Upper lobe of left lung (tissue), 6 donors: ENCODE measurements around the gene CASTOR2. TPM values are rescaled to one million over a fixed set of nuclear protein-coding genes. Genes with fewer than 3 reads are reported as not detected.
A peak's percentile ranks its signal among the peaks of the same experiment; 100 is the strongest.

Experiments used
- ATAC-seq, 2 donors: fragments of 200-7000 bp; cut with Tn5 transposase; one replicate each; pipeline ENCODE4 v1.9.1; 2022; ENCODE audit warnings: mild to moderate bottlenecking in 2 of 2, moderate library complexity in 2 of 2; ENCODE audit not compliant: low FRiP score in 2 of 2
- DNase-seq, 2 donors: peaks; one replicate each; pipeline ENCODE4 v3.0.0-alpha.2; 2019 to 2020
- H3K27ac ChIP-seq, 4 donors: fragments of 200-600 bp; sonication (generic); one replicate each; pipeline ENCODE4 v1.5.1; 2016 to 2019
- H3K27me3 ChIP-seq, 4 donors: fragments of 200-600 bp; sonication (generic); one replicate each; pipeline ENCODE4 v1.5.1; 2017 to 2019
- H3K36me3 ChIP-seq, 4 donors: fragments of 200-600 bp; sonication (generic); one replicate each; pipeline ENCODE4 v1.5.1; 2016 to 2019
- H3K4me1 ChIP-seq, 4 donors: fragments of 200-600 bp; sonication (generic); one replicate each; pipeline ENCODE4 v1.5.1; 2018 to 2019
- H3K4me3 ChIP-seq, 4 donors: fragments of 200-600 bp; sonication (generic); one replicate each; pipeline ENCODE4 v1.5.1; 2017 to 2019; ENCODE audit warnings: mild to moderate bottlenecking in 2 of 4, moderate library complexity in 1 of 4
- H3K9me3 ChIP-seq, 4 donors: fragments of 200-600 bp; sonication (generic); one replicate each; pipeline ENCODE4 v1.5.1; 2018 to 2019
- EP300 ChIP-seq, 4 donors: sonication (generic); formaldehyde crosslinking; IDR thresholded peaks; one replicate each; pipeline ENCODE4 v1.5.1; 2017; ENCODE audit warnings: antibody characterized with exemption in 4 of 4, control low read depth in 2 of 4
- POLR2A ChIP-seq, 4 donors: fragments of 450-650 bp; IDR thresholded peaks; one replicate each; pipeline ENCODE4 v1.5.1; 2016 to 2017; ENCODE audit warnings: antibody characterized with exemption in 4 of 4, mild to moderate bottlenecking in 2 of 4
- POLR2AphosphoS5 ChIP-seq, 2 donors: sonication (generic); formaldehyde crosslinking; IDR thresholded peaks; one replicate each; pipeline ENCODE4 v1.5.1; 2017; ENCODE audit warnings: antibody characterized with exemption in 2 of 2
- WGBS, 2 donors: methylation state at CpG; one replicate each; pipeline ENCODE4 v1.1.5; 2017 to 2018; 5-methylcytosine and 5-hydroxymethylcytosine counted together
- total RNA-seq, 6 donors: library from RNA; depleted of rRNA in 4 of 6; stranded (reverse); fragments of >200 nt in 4 of 6; gene quantifications; one replicate each; pipeline versions ENCODE4 v1.1.0 to v1.2.1, GENCODE V29; 2016 to 2021
- TF ChIP-seq, protein P1 (sequence below), 6 experiments: fragments of 450-650 bp in 4 of 6; fragments of 200-600 bp in 2 of 6; sonication (generic) in 2 of 6; IDR thresholded peaks; one replicate each; pipeline ENCODE4 v1.5.1; 2016 to 2019; ENCODE audit warnings: antibody characterized with exemption in 6 of 6
- donor health status: DM: no; HTN: no; CAD: no; lungs with moderate emphysema.
- donor health status: DM: no; HTN: yes; CAD: no; lungs with severe emphysema.

The CASTOR2 gene
- total RNA-seq, 6 donors from 2014 or later, result 1.0 to 19.8 (median 11.3) TPM

DNA sequence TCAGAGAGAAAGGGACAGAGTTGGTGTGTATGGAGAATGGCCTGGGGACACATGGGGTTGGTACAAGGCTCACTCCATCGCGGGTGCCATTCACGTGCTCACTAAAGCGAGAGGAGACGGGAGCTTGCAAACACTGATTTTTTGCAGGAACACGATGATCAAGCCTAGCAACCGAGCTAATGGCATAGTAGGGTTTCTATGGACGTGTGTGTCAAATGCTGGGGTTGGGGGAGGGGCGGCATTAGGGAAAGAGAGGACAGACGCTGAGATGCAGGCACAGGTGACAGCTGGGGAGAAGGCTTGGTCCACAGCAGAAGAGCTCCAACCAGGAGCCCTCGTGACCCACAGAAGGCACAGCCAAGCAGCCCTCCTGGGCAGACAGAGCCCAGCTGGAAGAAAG is 75.2 kb downstream of the CASTOR2 start:
- no peak overlapping the region for H3K27ac ChIP-seq
- DNase-seq, result no peak
- 83 to 85% methylated on average over 9 to 11 of the region's 11 CpGs for WGBS, 2 donors

DNA sequence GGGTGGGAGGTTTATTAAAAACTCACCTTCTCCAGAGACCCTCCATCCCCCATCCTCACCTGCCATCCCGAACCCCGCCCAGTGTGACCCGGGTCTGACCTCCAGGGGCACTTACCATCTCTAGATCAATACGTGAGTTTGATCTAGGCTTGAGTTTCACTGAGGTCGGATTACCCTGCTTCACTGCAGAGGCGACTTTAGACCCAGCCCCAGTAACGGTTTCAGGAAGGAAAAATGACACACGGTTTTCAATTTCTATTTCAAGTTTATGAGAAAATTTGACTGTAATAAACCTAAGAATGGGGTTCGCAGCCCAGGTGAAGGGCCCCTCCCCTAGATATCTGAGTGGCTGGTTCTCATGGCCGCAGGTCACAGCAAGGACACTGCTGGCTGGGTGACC is 76.0 kb downstream of the CASTOR2 start:
- Histone ChIP-seq H3K27ac (no peak overlapping the region), H3K9me3 (no peaks in the 10 kb centered on the region), H3K4me1 (no peaks in the 10 kb centered on the region), H3K36me3 (peaks cover 0 to 43% (median 19%) of the 10 kb centered on the region in 4 donors), H3K4me3 (no peak overlapping the region), H3K27me3 (no peaks in the 10 kb centered on the region)
- 85 to 90% methylated on average over 10 of the region's 10 CpGs for WGBS, 2 donors
- DNase-seq (no peak), ATAC-seq (no peak)
- TF ChIP-seq POLR2AphosphoS5 (IDR thresholded peaks at IDR 0.05) (no peak), POLR2A (IDR thresholded peaks at IDR 0.05) (no peak), EP300 (IDR thresholded peaks at IDR 0.05) (no peak)
- TF ChIP-seq, protein P1, sequence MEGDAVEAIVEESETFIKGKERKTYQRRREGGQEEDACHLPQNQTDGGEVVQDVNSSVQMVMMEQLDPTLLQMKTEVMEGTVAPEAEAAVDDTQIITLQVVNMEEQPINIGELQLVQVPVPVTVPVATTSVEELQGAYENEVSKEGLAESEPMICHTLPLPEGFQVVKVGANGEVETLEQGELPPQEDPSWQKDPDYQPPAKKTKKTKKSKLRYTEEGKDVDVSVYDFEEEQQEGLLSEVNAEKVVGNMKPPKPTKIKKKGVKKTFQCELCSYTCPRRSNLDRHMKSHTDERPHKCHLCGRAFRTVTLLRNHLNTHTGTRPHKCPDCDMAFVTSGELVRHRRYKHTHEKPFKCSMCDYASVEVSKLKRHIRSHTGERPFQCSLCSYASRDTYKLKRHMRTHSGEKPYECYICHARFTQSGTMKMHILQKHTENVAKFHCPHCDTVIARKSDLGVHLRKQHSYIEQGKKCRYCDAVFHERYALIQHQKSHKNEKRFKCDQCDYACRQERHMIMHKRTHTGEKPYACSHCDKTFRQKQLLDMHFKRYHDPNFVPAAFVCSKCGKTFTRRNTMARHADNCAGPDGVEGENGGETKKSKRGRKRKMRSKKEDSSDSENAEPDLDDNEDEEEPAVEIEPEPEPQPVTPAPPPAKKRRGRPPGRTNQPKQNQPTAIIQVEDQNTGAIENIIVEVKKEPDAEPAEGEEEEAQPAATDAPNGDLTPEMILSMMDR (IDR thresholded peaks at IDR 0.05), result no peak

More for the DNA sequence above, 75.2 kb downstream of the CASTOR2 start:
- TF ChIP-seq EP300 (IDR thresholded peaks at IDR 0.05) (no peak), POLR2A (IDR thresholded peaks at IDR 0.05) (no peak), POLR2AphosphoS5 (IDR thresholded peaks at IDR 0.05) (no peak)
- TF ChIP-seq, protein P1 (IDR thresholded peaks at IDR 0.05), result no peak
- Histone ChIP-seq H3K9me3 (no peaks in the 10 kb centered on the region), H3K4me1 (no peaks in the 10 kb centered on the region), H3K27me3 (no peaks in the 10 kb centered on the region), H3K4me3 (no peak overlapping the region), H3K36me3 (peaks cover 0 to 37% (median 15%) of the 10 kb centered on the region in 4 donors)
- no peak for ATAC-seq

DNA sequence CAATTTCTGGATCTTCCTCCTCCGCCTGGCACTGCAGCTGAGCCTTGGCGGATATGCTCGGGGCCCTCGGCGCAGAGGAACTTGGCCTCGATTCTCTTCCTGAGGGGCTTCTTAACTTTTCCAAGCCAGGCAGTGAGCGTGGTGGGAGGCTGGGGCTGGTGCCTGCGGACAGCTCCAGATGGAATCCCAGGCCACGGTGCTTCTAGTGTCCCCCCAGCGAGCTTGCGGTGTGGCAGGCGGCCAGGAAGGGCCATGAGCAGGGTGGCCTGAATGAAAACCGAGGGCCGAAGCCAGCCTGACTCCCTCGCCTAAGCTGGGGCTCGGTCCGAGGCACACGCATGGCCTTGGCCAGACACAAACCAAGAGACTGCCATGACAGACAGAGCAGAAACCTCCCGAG is 77.8 kb downstream of the CASTOR2 start:
- no peak overlapping the region for H3K4me3 ChIP-seq
- no peak overlapping the region for H3K27ac ChIP-seq
- no peaks in the 10 kb centered on the region for H3K4me1 ChIP-seq
- H3K27me3 ChIP-seq, result no peaks in the 10 kb centered on the region
- ATAC-seq (no peak), DNase-seq (peak in 1 of 2 donors; percentile 70)
- TF ChIP-seq EP300 (IDR thresholded peaks at IDR 0.05), result no peak
- TF ChIP-seq, protein P1 (IDR thresholded peaks at IDR 0.05), result no peak
- no peak for TF ChIP-seq POLR2A (IDR thresholded peaks at IDR 0.05)
- TF ChIP-seq POLR2AphosphoS5 (IDR thresholded peaks at IDR 0.05), result no peak
- peaks cover 0 to 58% (median 26%) of the 10 kb centered on the region in 4 donors for H3K36me3 ChIP-seq
- H3K9me3 ChIP-seq, result no peaks in the 10 kb centered on the region
- WGBS, 2 donors, result 91 to 93% methylated on average over 8 to 19 of the region's 19 CpGs

DNA sequence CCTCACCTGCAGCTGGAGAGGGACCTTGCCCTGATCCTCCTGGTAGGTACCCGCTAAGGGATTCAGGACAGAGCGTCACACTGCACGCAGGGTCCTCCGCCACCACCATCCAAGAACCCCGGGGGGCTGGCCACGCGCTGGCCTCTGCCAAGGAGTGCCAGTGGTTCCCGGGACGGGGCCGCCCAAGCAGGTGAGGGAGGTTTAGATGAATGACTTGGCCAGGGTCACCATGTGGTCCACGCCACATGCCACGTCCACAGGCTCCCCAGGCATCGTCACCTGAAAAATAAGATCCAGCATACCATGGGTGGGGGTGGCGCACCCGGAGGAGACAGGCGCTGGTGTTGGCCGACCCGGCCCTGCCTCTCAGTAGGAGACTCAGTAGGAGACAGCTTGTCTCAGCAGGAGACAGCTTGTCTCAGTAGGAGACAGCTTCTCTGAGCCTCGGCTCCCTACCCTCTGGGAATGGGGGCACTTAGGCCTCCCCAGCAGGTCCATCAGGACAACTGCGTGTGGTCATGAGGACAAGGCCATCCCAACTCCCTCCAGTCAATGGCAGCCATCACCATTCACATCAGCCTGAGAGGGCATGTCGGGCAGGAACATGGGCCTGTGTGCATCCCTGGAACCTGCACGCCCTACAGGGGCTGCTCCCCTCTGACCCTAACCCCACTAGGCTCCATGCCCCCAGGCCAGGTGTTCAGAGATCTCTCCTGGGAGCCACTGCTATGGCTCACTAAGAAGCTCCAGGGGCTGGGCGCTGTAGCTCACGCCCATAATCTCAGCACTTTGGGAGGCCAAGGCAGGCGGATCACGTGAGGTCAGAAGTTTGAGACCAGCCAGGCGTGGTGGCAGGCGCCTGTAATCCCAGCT is 78.6 kb downstream of the CASTOR2 start:
- H3K27ac ChIP-seq, result no peak overlapping the region
- no peak for TF ChIP-seq POLR2AphosphoS5 (IDR thresholded peaks at IDR 0.05)
- no peak for TF ChIP-seq POLR2A (IDR thresholded peaks at IDR 0.05)
- no peak for TF ChIP-seq EP300 (IDR thresholded peaks at IDR 0.05)
- TF ChIP-seq, protein P1 (IDR thresholded peaks at IDR 0.05), result no peak
- H3K27me3 ChIP-seq, result no peaks in the 10 kb centered on the region
- DNase-seq, result peak in 1 of 2 donors; percentile 83
- WGBS, 2 donors, result 92 to 93% methylated on average over 13 to 20 of the region's 28 CpGs
- peak in 1 of 2 donors; percentile 21 for ATAC-seq
- H3K36me3 ChIP-seq, result peaks cover 0 to 58% (median 30%) of the 10 kb centered on the region in 4 donors
- H3K9me3 ChIP-seq, result no peaks in the 10 kb centered on the region
- no peaks in the 10 kb centered on the region for H3K4me1 ChIP-seq
- H3K4me3 ChIP-seq, result no peak overlapping the region
